A549 (cell line): Measurements from ENCODE around the gene LDLRAD4. TPM values are rescaled to one million over a fixed set of nuclear protein-coding genes. Genes with fewer than 3 reads are reported as not detected.

Experiments used
- ATAC-seq, 2 experiments: fragments of 200-7000 bp in 1 of 2; fragments of >200 bp in 1 of 2; cut with Nextera tagmentation in 1 of 2; cut with Tn5 transposase in 1 of 2; 3 replicates each; pipeline versions ENCODE4 v1.8.0 to v1.9.1; 2018 to 2020; ENCODE audit warnings: mild to moderate bottlenecking in 1 of 2, moderate library complexity in 1 of 2
- CTCF ChIA-PET: fragments of 300-600 bp; sonication (Branson Sonifier 250); formaldehyde crosslinking; extraction: SDS; loops from one replicate; lab custom pipeline; 2021; ENCODE audit warnings: antibody characterized with exemption, inconsistent platforms; lab: Yijun Ruan, JAX
- POLR2A ChIA-PET: fragments of 350-600 bp; formaldehyde crosslinking; extraction: SDS; loops from one replicate; lab custom pipeline; 2021; ENCODE audit warnings: antibody characterized with exemption, inconsistent platforms; lab: Yijun Ruan, JAX
- DNase-seq, 2 experiments: peaks; one replicate each; pipeline versions ENCODE4 v3.0.0 to v3.0.0-alpha.2; 2011 to 2016; ENCODE audit warnings: low read depth in 1 of 2, low spot score in 1 of 2
- FAIRE-seq: peaks from 2 replicates; lab custom pipeline; 2011; peaks lifted over from hg19 to GRCh38; lab: Jason Lieb, UNC
- H3K27ac ChIP-seq, 2 experiments: fragments of >200 bp; sonication (Bioruptor Twin); formaldehyde crosslinking; 3 replicates each; pipeline ENCODE4 v1.5.1; 2016 to 2017
- H3K4me1 ChIP-seq: fragments of >200 bp; sonication (Bioruptor Twin); formaldehyde crosslinking; 3 replicates; pipeline ENCODE4 v1.6.1; 2016
- H3K4me2 ChIP-seq: fragments of >200 bp; sonication (Bioruptor Twin); formaldehyde crosslinking; 3 replicates; pipeline ENCODE4 v1.6.1; 2016
- H3K4me3 ChIP-seq: fragments of >200 bp; sonication (Bioruptor Twin); formaldehyde crosslinking; 3 replicates; pipeline ENCODE4 v1.5.1; 2016
- H3K9me3 ChIP-seq: fragments of >200 bp; sonication (Bioruptor Twin); formaldehyde crosslinking; 3 replicates; pipeline ENCODE4 v1.6.1; 2016
- CHD4 ChIP-seq: fragments of 200-600 bp; sonication (generic); IDR thresholded peaks from 2 replicates; pipeline ENCODE4 v1.6.1; 2016; ENCODE audit warnings: antibody characterized with exemption, mild to moderate bottlenecking, borderline replicate concordance
- EHF ChIP-seq: fragments of 250-450 bp; sonication (Bioruptor Pico); IDR thresholded peaks from 2 replicates; pipeline ENCODE4 v1.5.0; 2020; ENCODE audit warnings: mild to moderate bottlenecking
- EHMT2 ChIP-seq: fragments of 200-600 bp; sonication (generic); IDR thresholded peaks from 2 replicates; pipeline ENCODE4 v1.6.1; 2016; ENCODE audit warnings: antibody characterized with exemption, low read depth, mild to moderate bottlenecking, moderate library complexity
- EP300 ChIP-seq, 2 experiments: fragments of >200 bp; sonication (Bioruptor Twin); formaldehyde crosslinking; IDR thresholded peaks; 2 replicates in 1 of 2; 3 replicates in 1 of 2; pipeline ENCODE4 v1.6.1; 2016 to 2017
- ESRRA ChIP-seq: fragments of 150-350 bp; IDR thresholded peaks from 2 replicates; pipeline ENCODE4 v1.6.1; 2014; ENCODE audit warnings: mild to moderate bottlenecking, low read length, borderline replicate concordance
- FOSB ChIP-seq: fragments of 250-450 bp; sonication (Bioruptor Pico); IDR thresholded peaks from 2 replicates; pipeline ENCODE4 v1.5.0; 2020; ENCODE audit warnings: mild to moderate bottlenecking, moderate library complexity
- FOSL2 ChIP-seq, 2 experiments: fragments of 450-650 bp in 1 of 2; fragments of >200 bp in 1 of 2; sonication (Bioruptor Twin) in 1 of 2; formaldehyde crosslinking; IDR thresholded peaks; 2 replicates each; pipeline versions ENCODE4 v1.5.0 to v1.6.1; 2016 to 2020; ENCODE audit warnings: mild to moderate bottlenecking in 1 of 2, moderate library complexity in 1 of 2
- HDAC2 ChIP-seq: fragments of 200-600 bp; sonication (generic); IDR thresholded peaks from 2 replicates; pipeline ENCODE4 v1.6.1; 2016
- HES2 ChIP-seq: fragments of >200 bp; sonication (Bioruptor Twin); formaldehyde crosslinking; IDR thresholded peaks from 2 replicates; pipeline ENCODE4 v1.6.1; 2016
- HOXB13 ChIP-seq: fragments of 250-450 bp; sonication (Bioruptor Pico); IDR thresholded peaks from 2 replicates; pipeline ENCODE4 v1.5.0; 2020; ENCODE audit warnings: low read depth, mild to moderate bottlenecking, moderate library complexity
- KDM1A ChIP-seq: fragments of 200-600 bp; sonication (generic); IDR thresholded peaks from 2 replicates; pipeline ENCODE4 v1.6.1; 2016; ENCODE audit warnings: low read depth, mild to moderate bottlenecking
- MAX ChIP-seq: IDR thresholded peaks from 2 replicates; pipeline ENCODE4 v1.6.1; 2012
- POLR2AphosphoS2 ChIP-seq: conservative IDR thresholded peaks from 2 replicates; pipeline ENCODE4 v1.6.1; 2012; ENCODE audit warnings: low read length, improper control_type of control experiment, inconsistent platforms
- RAD21 ChIP-seq, 2 experiments: fragments of >200 bp in 1 of 2; sonication (Bioruptor Twin) in 1 of 2; formaldehyde crosslinking in 1 of 2; IDR thresholded peaks in 1 of 2; conservative IDR thresholded peaks in 1 of 2; 2 replicates in 1 of 2; 3 replicates in 1 of 2; pipeline ENCODE4 v1.6.1; 2012 to 2018; ENCODE audit warnings: inconsistent platforms in 1 of 2
- RARB ChIP-seq: fragments of 250-450 bp; sonication (Bioruptor Pico); IDR thresholded peaks from 2 replicates; pipeline ENCODE4 v1.8.0; 2021; ENCODE audit warnings: mild to moderate bottlenecking, moderate library complexity
- RCOR1 ChIP-seq: fragments of 150-350 bp; IDR thresholded peaks from 2 replicates; pipeline ENCODE4 v1.6.1; 2014; ENCODE audit warnings: antibody characterized with exemption, low read length, low read depth
- REST ChIP-seq: fragments of 200-600 bp; sonication (generic); IDR thresholded peaks from 2 replicates; pipeline ENCODE4 v1.6.1; 2016; ENCODE audit warnings: antibody characterized with exemption, mild to moderate bottlenecking, moderate library complexity
- RNF2 ChIP-seq: fragments of 200-600 bp; sonication (generic); IDR thresholded peaks from 2 replicates; pipeline ENCODE4 v1.6.1; 2016; ENCODE audit warnings: low read depth, mild to moderate bottlenecking, antibody characterized with exemption, moderate library complexity, borderline replicate concordance
- SMC3 ChIP-seq: fragments of >200 bp; sonication (Bioruptor Twin); formaldehyde crosslinking; IDR thresholded peaks from 3 replicates; pipeline ENCODE4 v1.6.1; 2018; ENCODE audit warnings: inconsistent platforms
- WGBS: methylation state at CpG from one replicate; pipeline ENCODE4 v1.1.6; 2017; ENCODE audit errors: missing lambda C conversion rate; 5-methylcytosine and 5-hydroxymethylcytosine counted together
- polyA plus RNA-seq, 4 experiments: library from polyadenylated mRNA; depleted of rRNA in 3 of 4; stranded (reverse); fragments of >200 nt; fragmentation: RNase III in 1 of 4; extraction: RNeasy Plus Mini Kit Qiagen cat#74134 plus additional on column Dnase treatment in 1 of 4; gene quantifications; 2 replicates in 3 of 4; 3 replicates in 1 of 4; pipeline ENCODE4 v1.2.3, GENCODE V29; 2011 to 2017
- TF ChIP-seq, protein P1 (sequence below): fragments of 150-350 bp; IDR thresholded peaks from 2 replicates; pipeline ENCODE4 v1.6.1; 2014; ENCODE audit warnings: low read depth, mild to moderate bottlenecking, low read length

Gene LDLRAD4
- polyA plus RNA-seq, 2 of the 4 experiments (the other 2 are of a cell fraction): 5.2 to 7.6 TPM

DNA sequence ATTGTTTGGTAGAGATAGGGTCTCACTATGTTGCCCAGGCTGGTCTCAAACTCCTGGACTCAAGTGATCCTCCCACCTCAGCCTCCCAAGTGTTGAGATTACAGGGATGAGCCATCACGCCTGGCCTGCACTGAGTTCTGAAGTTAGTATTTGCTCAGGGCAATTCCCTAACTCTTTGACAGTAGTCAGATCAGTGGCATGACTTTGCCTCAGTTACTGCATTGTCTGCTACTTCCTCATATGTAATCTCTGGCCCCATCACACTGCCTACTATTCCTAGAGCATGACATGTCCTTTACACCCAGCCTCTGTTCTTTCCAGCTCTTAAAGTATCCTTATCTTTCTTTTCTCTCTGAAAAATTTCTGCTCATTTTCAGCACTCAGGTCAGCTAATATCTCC, 193.5 kb downstream of the LDLRAD4 start:
- ChIA-PET CTCF (no interaction called here), POLR2A (no interaction called here)
- Histone ChIP-seq H3K27ac (no peak overlapping the region), H3K9me3 (no peaks in the 10 kb centered on the region), H3K4me1 (no peaks in the 10 kb centered on the region)
- no peak for TF ChIP-seq KDM1A
- no peak for TF ChIP-seq EHMT2
- no peak for TF ChIP-seq HOXB13 (CRISPR knock-in tag)
- TF ChIP-seq, all 56 proteins: peak for 0
- FAIRE-seq: no peak
- no peak for ATAC-seq
- Histone ChIP-seq H3K4me3 (no peak overlapping the region), H3K4me2 (no peak overlapping the region)
- WGBS: 91% methylated on average over 1 of the region's 1 CpG
- no peak for DNase-seq

DNA sequence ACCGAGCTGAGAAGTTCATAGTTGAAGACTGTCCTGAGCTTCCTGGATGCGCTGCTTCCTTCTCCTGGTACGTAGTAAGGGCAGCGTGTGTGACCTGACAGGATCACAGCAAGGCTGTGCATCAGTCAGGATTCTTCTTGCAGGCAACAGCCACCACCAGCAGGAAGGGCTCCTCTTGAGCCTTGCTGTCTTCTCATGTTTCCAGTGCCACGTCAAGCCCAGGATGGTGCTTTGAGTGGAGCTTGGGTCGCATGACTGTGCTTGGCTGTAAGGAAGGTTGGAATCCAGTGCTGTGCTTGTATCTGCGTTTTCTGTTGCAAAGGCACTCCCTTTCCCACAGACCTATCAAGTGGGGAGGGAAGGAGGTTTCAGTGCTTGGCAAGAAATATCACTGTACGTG, 194.3 kb downstream of the LDLRAD4 start:
- no peak overlapping the region for H3K4me2 ChIP-seq
- TF ChIP-seq CHD4: no peak
- TF ChIP-seq, protein P1, sequence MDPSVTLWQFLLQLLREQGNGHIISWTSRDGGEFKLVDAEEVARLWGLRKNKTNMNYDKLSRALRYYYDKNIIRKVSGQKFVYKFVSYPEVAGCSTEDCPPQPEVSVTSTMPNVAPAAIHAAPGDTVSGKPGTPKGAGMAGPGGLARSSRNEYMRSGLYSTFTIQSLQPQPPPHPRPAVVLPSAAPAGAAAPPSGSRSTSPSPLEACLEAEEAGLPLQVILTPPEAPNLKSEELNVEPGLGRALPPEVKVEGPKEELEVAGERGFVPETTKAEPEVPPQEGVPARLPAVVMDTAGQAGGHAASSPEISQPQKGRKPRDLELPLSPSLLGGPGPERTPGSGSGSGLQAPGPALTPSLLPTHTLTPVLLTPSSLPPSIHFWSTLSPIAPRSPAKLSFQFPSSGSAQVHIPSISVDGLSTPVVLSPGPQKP: no peak
- no peak for TF ChIP-seq POLR2AphosphoS2
- no peak for TF ChIP-seq HDAC2
- no peak for TF ChIP-seq EHMT2
- no peak for TF ChIP-seq EHF (CRISPR knock-in tag)
- TF ChIP-seq MAX: no peak
- no peak for TF ChIP-seq HES2
- no peak for TF ChIP-seq RNF2
- TF ChIP-seq RARB (CRISPR knock-in tag): no peak
- no peak for TF ChIP-seq SMC3
- no peak for TF ChIP-seq FOSB (CRISPR knock-in tag)
- TF ChIP-seq RCOR1: no peak
- TF ChIP-seq ESRRA: no peak
- TF ChIP-seq REST: no peak
- no peak for TF ChIP-seq FOSL2 (IDR thresholded peaks at IDR 0.05)
- no peak for TF ChIP-seq FOSL2 (CRISPR knock-in tag; IDR thresholded peaks at IDR 0.05)
- TF ChIP-seq RAD21 (conservative IDR thresholded peaks at IDR 0.05 in 1 of 2, IDR thresholded peaks at IDR 0.05 in 1 of 2): no peak
- TF ChIP-seq EP300 (IDR thresholded peaks at IDR 0.05): no peak
- TF ChIP-seq, all 56 proteins: peak for 0
- POLR2A ChIA-PET: no interaction called here
- 55% methylated on average over 5 of the region's 8 CpGs for WGBS
- FAIRE-seq: no peak
- Histone ChIP-seq H3K4me3 (no peak overlapping the region), H3K9me3 (no peaks in the 10 kb centered on the region), H3K4me1 (no peaks in the 10 kb centered on the region), H3K27ac (no peak overlapping the region)
- CTCF ChIA-PET: no interaction called here
- no peak for ATAC-seq
- DNase-seq: no peak
